Measurements from ENCODE around the gene PLEKHM2. TPM values are rescaled to one million over a fixed set of nuclear protein-coding genes. Genes with fewer than 3 reads are reported as not detected.

Gene PLEKHM2
- total and polyA plus RNA-seq, 2 of the 4 experiments (the other 2 are of a cell fraction), result 24.7 to 48.0 TPM

GRCh38 chr1:15726508-15726907 is 42.4 kb downstream of the PLEKHM2 start:
- Histone ChIP-seq H2BK5ac (ENCODE audit: low read depth, low read length, poor library complexity, severe bottlenecking) (no peak overlapping the region), H4K91ac (ENCODE audit: insufficient read depth, low read depth, low read length) (no peak overlapping the region), H2BK120ac (ENCODE audit: low read depth, low read length) (no peak overlapping the region), H3K18ac (ENCODE audit: low read depth, low read length) (no peak overlapping the region), H3K4me3 (ENCODE audit: insufficient read depth, low read depth, low read length) (no peak overlapping the region), H4K5ac (ENCODE audit: low read depth, low read length) (no peak overlapping the region), H3K56ac (ENCODE audit: extremely low read depth, insufficient read depth, low read length) (no peak overlapping the region), H2BK15ac (ENCODE audit: low read depth, low read length) (no peak overlapping the region), H3K14ac (replicated peaks; ENCODE audit: low read depth, low read length) (no peak overlapping the region), H3K9me1 (ENCODE audit: insufficient read depth, low read length) (no peaks in the 10 kb centered on the region), H3K4ac (ENCODE audit: low read depth, low read length) (no peak overlapping the region), H3K9me3 (ENCODE audit: control insufficient read depth, insufficient read depth, low read length) (no peaks in the 10 kb centered on the region), H4K8ac (ENCODE audit: low read depth in 2 of 2, low read length in 2 of 2) (no peak overlapping the region), H2AFZ (replicated peaks; ENCODE audit: low read length, poor library complexity) (no peak overlapping the region), H2BK20ac (ENCODE audit: low read depth, low read length) (no peak overlapping the region), H3K36me3 (ENCODE audit: control insufficient read depth, insufficient read depth, low read length) (peaks cover 76% of the 10 kb centered on the region), H3K27ac (ENCODE audit: insufficient read depth, low read length) (no peak overlapping the region), H3K4me1 (ENCODE audit: control insufficient read depth, insufficient read depth, low read length) (no peaks in the 10 kb centered on the region), H3K79me1 (ENCODE audit: low read depth in 1 of 2, low read length in 2 of 2) (peaks cover 3 to 6% of the 10 kb centered on the region in 2 experiments; a peak in 2 of 4 replicates), H3K27me3 (ENCODE audit: control insufficient read depth, insufficient read depth, low read length) (no peaks in the 10 kb centered on the region), H2AK5ac (ENCODE audit: low read depth, low read length) (no peak overlapping the region), H2AK9ac (replicated peaks; ENCODE audit: low read depth, low read length, poor library complexity) (peak overlapping the region; percentile 70), H3K4me2 (ENCODE audit: low read depth, low read length) (no peak overlapping the region), H3K9ac (ENCODE audit: low read depth, low read length) (no peak overlapping the region), H3K23ac (ENCODE audit: low read depth, low read length) (no peak overlapping the region), H4K20me1 (ENCODE audit: insufficient read depth, low read length) (no peaks in the 10 kb centered on the region)
- DNase-seq (no peak), ATAC-seq (ENCODE audit: low read depth) (no peak)
- BruUV-seq (replicated peaks), result no TSS peak
- in situ Hi-C loops (cut with MboI; ENCODE audit: low sequenced_read_pairs), result no loop called here
- POLR2A ChIA-PET (ENCODE audit: unreplicated experiment), result no interaction called here
- 100% methylated on average over 5 of the region's 9 CpGs; no CpG with 5 or more reads in 1 of the 2 experiments for WGBS, 2 experiments (ENCODE audit: extremely low coverage in 2 of 2, insufficient read length in 1 of 2)
- CTCF ChIA-PET, result no interaction called here
- intact Hi-C loops (cut with micrococcal nuclease), result no loop called here
- dilution Hi-C loops (cut with HindIII; ENCODE audit: low sequenced_read_pairs, unreplicated experiment), result no loop called here
- TF ChIP-seq SMC3 (IDR thresholded peaks at IDR 0.05; ENCODE audit: low read depth, low read length) (no peak), POLR2A (IDR thresholded peaks at IDR 0.05; ENCODE audit: low read depth, low read length) (no peak), MAZ (IDR thresholded peaks at IDR 0.05; ENCODE audit: borderline replicate concordance, low read depth, low read length) (no peak), MAFK (IDR thresholded peaks at IDR 0.05; ENCODE audit: low read depth, low read length) (no peak), MXI1 (IDR thresholded peaks at IDR 0.05; ENCODE audit: borderline replicate concordance, low read depth, low read length) (no peak), ELK1 (IDR thresholded peaks at IDR 0.05; ENCODE audit: borderline replicate concordance, low read depth, low read length) (no peak), BHLHE40 (IDR thresholded peaks at IDR 0.05; ENCODE audit: low read depth, low read length) (no peak), USF2 (IDR thresholded peaks at IDR 0.05; ENCODE audit: low read depth, low read length) (no peak), NFE2L2 (IDR thresholded peaks at IDR 0.05; ENCODE audit: low read depth, low read length) (no peak), RFX5 (IDR thresholded peaks at IDR 0.05; ENCODE audit: low read depth, low read length) (no peak), FOS (IDR thresholded peaks at IDR 0.05; ENCODE audit: low read depth, low read length) (no peak), CEBPB (IDR thresholded peaks at IDR 0.05; ENCODE audit: low read depth, low read length) (no peak)
- TF ChIP-seq, protein P1, sequence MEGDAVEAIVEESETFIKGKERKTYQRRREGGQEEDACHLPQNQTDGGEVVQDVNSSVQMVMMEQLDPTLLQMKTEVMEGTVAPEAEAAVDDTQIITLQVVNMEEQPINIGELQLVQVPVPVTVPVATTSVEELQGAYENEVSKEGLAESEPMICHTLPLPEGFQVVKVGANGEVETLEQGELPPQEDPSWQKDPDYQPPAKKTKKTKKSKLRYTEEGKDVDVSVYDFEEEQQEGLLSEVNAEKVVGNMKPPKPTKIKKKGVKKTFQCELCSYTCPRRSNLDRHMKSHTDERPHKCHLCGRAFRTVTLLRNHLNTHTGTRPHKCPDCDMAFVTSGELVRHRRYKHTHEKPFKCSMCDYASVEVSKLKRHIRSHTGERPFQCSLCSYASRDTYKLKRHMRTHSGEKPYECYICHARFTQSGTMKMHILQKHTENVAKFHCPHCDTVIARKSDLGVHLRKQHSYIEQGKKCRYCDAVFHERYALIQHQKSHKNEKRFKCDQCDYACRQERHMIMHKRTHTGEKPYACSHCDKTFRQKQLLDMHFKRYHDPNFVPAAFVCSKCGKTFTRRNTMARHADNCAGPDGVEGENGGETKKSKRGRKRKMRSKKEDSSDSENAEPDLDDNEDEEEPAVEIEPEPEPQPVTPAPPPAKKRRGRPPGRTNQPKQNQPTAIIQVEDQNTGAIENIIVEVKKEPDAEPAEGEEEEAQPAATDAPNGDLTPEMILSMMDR (conservative IDR thresholded peaks at IDR 0.05; ENCODE audit: low read depth, low read length), result no peak

All from IMR-90 (cell line).